Activated naive CD4-positive, alpha-beta T cell treated with Interleukin-2 at 50 U/mL for 16 hours (primary cell): ENCODE data around the gene CTDP1.

Source experiments
- DNase-seq: peaks from one replicate; pipeline ENCODE4 v3.0.0-alpha.2; 2020

CTDP1 gene

GRCh38 chr18:79787527-79787864 is 107.9 kb downstream of the CTDP1 start:
- DNase-seq, result no peak

GRCh38 chr18:79787865-79788733 is 108.5 kb downstream of the CTDP1 start:
- DNase-seq, result no peak

GRCh38 chr18:79788734-79789085 is 109.1 kb downstream of the CTDP1 start:
- DNase-seq, result no peak

- no peak for DNase-seq
Measured at GRCh38 chr18:79789091-79789891, 109.7 kb downstream of the CTDP1 start.

GRCh38 chr18:79789901-79790890 is 110.6 kb downstream of the CTDP1 start:
- no peak for DNase-seq

- DNase-seq, result no peak
Measured at GRCh38 chr18:79790996-79791972, 111.7 kb downstream of the CTDP1 start.

- no peak for DNase-seq
Measured at GRCh38 chr18:79792096-79792987, 112.7 kb downstream of the CTDP1 start.

- DNase-seq, result no peak
Measured at GRCh38 chr18:79792988-79793355, 113.4 kb downstream of the CTDP1 start.

GRCh38 chr18:79794846-79795245 is 115.2 kb downstream of the CTDP1 start:
- DNase-seq, result no peak

GRCh38 chr18:79795446-79795845 is 115.8 kb downstream of the CTDP1 start:
- DNase-seq, result no peak

GRCh38 chr18:79796016-79796415 is 116.4 kb downstream of the CTDP1 start:
- DNase-seq, result no peak

- DNase-seq, result no peak
Measured at GRCh38 chr18:79796531-79797405, 117.2 kb downstream of the CTDP1 start.

- DNase-seq, result no peak
Measured at GRCh38 chr18:79797518-79798345, 118.1 kb downstream of the CTDP1 start, which contains the start of gene KCNG2. KCNG2 (plus strand) TSS chr18:79797938; CDS start chr18:79863668, 65,730 bp downstream.

- no peak for DNase-seq
Measured at GRCh38 chr18:79798346-79798998, 118.9 kb downstream of the CTDP1 start.

GRCh38 chr18:79798999-79799370 is 119.4 kb downstream of the CTDP1 start:
- DNase-seq, result no peak

GRCh38 chr18:79799619-79800370 is 120.2 kb downstream of the CTDP1 start:
- DNase-seq, result no peak
